AG10803 (cell line): ENCODE data around the gene CIB2.
A peak's percentile ranks its signal among the peaks of the same experiment; 100 is the strongest.

Experiments used
- DNase-seq: peaks from one replicate; pipeline ENCODE4 v3.0.0; 2010; ENCODE audit warnings: low read depth
- H3K4me3 ChIP-seq: 2 replicates; pipeline ENCODE4 v1.5.1; 2011; ENCODE audit warnings: mild to moderate bottlenecking, low read length, control low read depth
- TF ChIP-seq, protein P1 (sequence below): conservative IDR thresholded peaks from 2 replicates; pipeline ENCODE4 v1.5.1; 2011; ENCODE audit warnings: mild to moderate bottlenecking, low read length, control low read depth, inconsistent platforms

CIB2 gene

DNA sequence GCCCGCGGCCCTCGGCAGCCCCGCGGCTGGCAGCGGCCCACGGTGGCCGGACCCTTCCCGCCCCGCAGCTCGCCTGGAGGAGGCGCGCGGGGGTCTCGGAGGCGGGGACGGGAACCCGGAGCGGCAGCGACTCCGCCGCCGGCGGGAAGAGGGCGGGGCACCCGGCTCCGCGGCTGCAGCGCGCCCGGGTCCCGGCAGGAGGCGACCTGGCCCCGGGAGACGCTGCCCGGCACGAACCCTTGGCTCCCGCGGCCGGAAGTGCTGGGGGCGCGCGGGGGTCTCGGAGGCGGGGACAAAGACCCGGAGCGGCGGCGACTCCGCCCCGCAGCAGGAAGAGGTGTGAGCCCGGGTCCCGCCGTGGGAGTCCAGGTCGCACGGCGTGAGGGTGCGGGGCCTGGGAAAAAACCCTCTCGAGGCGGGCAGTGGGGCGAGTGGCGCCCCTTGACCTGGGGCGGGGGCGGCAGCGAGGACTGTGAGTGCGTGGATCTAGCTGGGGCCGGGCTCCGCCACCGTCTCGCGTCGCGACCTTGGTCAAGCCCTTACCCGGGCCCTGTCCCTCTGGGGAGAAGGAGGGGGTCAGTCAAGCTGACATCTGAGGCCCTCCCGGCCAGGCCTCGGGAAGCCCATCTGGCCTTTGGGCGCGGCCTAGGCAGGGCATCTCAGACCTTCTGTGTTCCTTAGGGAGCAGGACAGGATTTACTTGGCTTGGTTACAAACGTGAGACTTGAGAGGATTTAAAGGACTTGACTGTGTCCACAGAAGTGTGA is at the start of gene CIB2:
TSS of gene CIB2 (minus strand) at position 151 of the 767 bp plus-strand sequence. CDS start 230 bp downstream, outside the sequence.
- peak within 1 kb of the TSS; percentile 75 for H3K4me3 ChIP-seq
- TF ChIP-seq, protein P1, sequence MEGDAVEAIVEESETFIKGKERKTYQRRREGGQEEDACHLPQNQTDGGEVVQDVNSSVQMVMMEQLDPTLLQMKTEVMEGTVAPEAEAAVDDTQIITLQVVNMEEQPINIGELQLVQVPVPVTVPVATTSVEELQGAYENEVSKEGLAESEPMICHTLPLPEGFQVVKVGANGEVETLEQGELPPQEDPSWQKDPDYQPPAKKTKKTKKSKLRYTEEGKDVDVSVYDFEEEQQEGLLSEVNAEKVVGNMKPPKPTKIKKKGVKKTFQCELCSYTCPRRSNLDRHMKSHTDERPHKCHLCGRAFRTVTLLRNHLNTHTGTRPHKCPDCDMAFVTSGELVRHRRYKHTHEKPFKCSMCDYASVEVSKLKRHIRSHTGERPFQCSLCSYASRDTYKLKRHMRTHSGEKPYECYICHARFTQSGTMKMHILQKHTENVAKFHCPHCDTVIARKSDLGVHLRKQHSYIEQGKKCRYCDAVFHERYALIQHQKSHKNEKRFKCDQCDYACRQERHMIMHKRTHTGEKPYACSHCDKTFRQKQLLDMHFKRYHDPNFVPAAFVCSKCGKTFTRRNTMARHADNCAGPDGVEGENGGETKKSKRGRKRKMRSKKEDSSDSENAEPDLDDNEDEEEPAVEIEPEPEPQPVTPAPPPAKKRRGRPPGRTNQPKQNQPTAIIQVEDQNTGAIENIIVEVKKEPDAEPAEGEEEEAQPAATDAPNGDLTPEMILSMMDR: no peak; the same call in 1 of the 2 replicates
- peak; percentile 57 for DNase-seq

DNA sequence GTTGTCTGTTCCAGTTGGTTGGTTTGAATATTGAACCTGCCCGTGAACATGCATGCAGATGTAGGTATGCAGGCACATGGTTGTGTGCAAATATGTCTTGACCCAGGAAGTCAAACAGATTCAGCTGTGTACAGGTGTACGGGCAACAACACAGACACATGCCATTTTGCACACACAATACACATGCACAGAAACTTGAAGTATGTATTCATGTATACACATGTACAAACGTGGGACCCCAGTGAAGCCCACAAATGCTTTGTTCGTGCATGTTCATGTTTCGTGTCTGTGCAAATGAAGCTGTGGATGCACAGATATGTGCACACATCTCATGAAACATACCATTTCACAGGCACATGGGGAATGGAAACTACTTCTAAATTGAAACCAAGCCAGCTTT is 48.7 kb upstream of the CIB2 start:
- TF ChIP-seq, protein P1: no peak
- H3K4me3 ChIP-seq: no peak overlapping the region
- no peak for DNase-seq

GRCh38 chr15:78179286-78179840 is 48.1 kb upstream of the CIB2 start:
- H3K4me3 ChIP-seq: no peak overlapping the region
- no peak for DNase-seq
- TF ChIP-seq, protein P1: no peak

DNA sequence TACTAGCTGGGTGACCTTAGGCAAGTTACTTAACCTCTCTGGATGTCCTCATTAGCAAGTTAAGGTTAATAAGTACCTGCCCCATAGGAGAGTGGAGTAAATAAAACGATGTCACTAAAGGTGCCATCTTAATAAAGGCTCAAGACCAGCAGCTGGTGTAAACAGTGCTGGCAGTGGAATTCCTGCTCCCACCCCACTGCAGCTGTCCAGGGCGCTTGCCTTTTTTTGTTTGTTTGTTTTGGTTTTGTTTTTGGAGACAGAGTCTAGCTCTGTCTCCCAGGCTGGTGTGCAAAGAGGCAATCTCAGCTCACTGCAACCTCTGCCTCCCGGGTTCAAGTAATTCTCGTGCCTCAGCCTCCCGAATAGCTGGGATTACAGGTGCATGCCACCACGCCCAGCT is 46.8 kb upstream of the CIB2 start:
- no peak for DNase-seq
- no peak overlapping the region for H3K4me3 ChIP-seq
- TF ChIP-seq, protein P1: no peak

GRCh38 chr15:78177447-78177873 is 46.2 kb upstream of the CIB2 start:
- no peak for DNase-seq
- TF ChIP-seq, protein P1: peak; percentile 64
- H3K4me3 ChIP-seq: no peak overlapping the region

DNA sequence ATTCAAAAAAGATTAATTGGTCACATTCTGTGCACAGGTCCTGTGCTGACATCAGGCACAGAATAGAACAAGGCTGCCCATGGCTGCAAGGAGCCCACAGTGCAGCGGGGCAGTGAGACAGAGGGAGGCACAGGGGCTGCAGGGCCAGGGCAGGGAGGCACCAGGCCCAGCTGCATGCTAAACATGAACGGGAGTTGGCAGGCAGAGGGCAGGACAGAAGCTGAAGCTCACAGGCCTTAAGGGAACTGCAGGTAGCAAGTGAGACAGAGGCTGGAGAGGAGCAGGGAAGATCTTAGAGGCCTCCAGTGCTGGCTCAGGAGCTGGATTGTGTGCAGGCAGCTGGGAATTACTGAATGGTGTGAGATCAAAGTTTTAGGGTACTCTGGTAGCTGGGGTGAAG is 44.1 kb upstream of the CIB2 start:
- DNase-seq: no peak
- no peak overlapping the region for H3K4me3 ChIP-seq
- TF ChIP-seq, protein P1: no peak

DNA sequence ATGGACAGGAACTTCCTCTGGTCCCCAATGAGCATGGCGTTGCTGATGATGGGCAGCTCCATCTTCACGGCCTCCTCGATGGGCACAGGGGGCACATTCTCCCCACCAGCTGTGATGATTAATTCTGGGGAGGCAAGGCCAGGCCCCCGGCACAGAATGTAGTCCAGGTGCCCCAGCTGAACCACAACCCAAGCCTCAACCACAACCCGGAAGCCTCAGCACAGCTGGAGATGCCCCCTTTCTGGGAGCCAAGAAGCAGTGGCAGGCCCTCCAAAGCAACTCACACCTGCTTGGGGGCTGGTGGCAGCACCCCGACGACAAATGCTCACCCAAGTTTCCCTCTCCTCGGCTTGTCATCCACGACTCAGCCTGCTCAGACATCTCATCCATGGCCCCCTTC is 43.2 kb upstream of the CIB2 start:
- TF ChIP-seq, protein P1: no peak
- no peak for DNase-seq
- H3K4me3 ChIP-seq: no peak overlapping the region
